Heart left ventricle (tissue), 13 donors: ENCODE data around the gene ACD.

ENCODE experiments used
- POLR2A ChIP-seq, 2 donors: fragments of 450-650 bp; IDR thresholded peaks; one replicate each; pipeline ENCODE4 v1.6.1; 2017; ENCODE audit warnings: antibody characterized with exemption in 2 of 2, mild to moderate bottlenecking in 2 of 2, moderate library complexity in 2 of 2
- TF ChIP-seq, protein P1 (sequence below), 12 donors: fragments of 200-600 bp; sonication (generic) in 4 of 12; IDR thresholded peaks; one replicate each; pipeline versions ENCODE4 v1.5.0 to v1.8.0; 2018 to 2022; ENCODE audit warnings: antibody characterized with exemption in 12 of 12, mild to moderate bottlenecking in 5 of 12
- donor health status: ischemic (EF 13 %, LVEDD 7.1; RV severe dilation, severe dysfunction).
- donor health status: DM: no; HTN: yes; CAD: no.
- donor health status: DM: no; HTN: no; CAD: no.
- donor health status: ischemic (EF 25% LVEDD 6.9; RV normal size, moderate dysfunction).
- donor health status: ischemic (EF 25% LVEDD 5.7; RV mildly dilated, moderate dysfunction).
- donor health status: ischemic (EF 35%, LVEDD 5.7; RV mildly dilated, moderate dysfunction).
- donor health status: nonischemic (EF 11% LVEDD 7.7; RV severe dilation, severe dysfunction).
- donor health status: DM: yes; HTN: yes; CAD: no.
- donor health status: PGD.
- donor health status: ischemic (EF 29% LVEDD 5.4; RV normal size, mild dysfunction).
- donor health status: nonischemic (EF 23%, LVEDD 6.1; RV moderate dilation, normal function).

GRCh38 chr16:67662653-67663010, 2.6 kb upstream of the ACD start:
- no peak for TF ChIP-seq POLR2A (IDR thresholded peaks at IDR 0.05)
- TF ChIP-seq, protein P1, sequence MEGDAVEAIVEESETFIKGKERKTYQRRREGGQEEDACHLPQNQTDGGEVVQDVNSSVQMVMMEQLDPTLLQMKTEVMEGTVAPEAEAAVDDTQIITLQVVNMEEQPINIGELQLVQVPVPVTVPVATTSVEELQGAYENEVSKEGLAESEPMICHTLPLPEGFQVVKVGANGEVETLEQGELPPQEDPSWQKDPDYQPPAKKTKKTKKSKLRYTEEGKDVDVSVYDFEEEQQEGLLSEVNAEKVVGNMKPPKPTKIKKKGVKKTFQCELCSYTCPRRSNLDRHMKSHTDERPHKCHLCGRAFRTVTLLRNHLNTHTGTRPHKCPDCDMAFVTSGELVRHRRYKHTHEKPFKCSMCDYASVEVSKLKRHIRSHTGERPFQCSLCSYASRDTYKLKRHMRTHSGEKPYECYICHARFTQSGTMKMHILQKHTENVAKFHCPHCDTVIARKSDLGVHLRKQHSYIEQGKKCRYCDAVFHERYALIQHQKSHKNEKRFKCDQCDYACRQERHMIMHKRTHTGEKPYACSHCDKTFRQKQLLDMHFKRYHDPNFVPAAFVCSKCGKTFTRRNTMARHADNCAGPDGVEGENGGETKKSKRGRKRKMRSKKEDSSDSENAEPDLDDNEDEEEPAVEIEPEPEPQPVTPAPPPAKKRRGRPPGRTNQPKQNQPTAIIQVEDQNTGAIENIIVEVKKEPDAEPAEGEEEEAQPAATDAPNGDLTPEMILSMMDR (IDR thresholded peaks at IDR 0.05): no peak
